Measurements from ENCODE around the gene ZNF280A.

ZNF280A gene

DNA sequence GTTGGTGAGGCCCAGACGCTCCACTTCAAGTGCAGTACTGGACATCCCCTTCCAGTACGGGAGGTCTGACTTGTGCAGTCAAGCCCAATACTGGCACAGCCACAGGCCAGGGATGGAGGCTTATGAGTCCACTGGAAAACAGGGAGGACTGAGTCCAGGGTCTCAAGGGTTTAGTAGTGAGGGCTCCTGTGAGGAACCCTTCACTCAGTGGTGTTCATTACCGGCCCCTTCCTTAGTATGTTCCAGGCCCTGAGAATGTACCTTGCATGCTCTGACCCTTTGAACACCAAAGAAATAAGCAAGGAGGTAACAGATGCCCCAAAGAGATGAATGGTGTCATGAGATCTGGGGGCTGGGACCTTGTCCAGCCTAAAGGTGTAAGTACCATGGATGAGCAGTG, 27.2 kb upstream of the ZNF280A start:
- H3K79me2 ChIP-seq (ENCODE audit: insufficient read depth, low read depth): no peaks in the 10 kb centered on the region
- H3K4me1 ChIP-seq (ENCODE audit: low read depth, poor library complexity, severe bottlenecking): no peaks in the 10 kb centered on the region
- no peaks in the 10 kb centered on the region for H3K27me3 ChIP-seq (ENCODE audit: insufficient read depth, low read depth)
- H4K20me1 ChIP-seq (ENCODE audit: insufficient read depth): no peaks in the 10 kb centered on the region
- H3K9ac ChIP-seq: no peak overlapping the region
- TF ChIP-seq CTCF (conservative IDR thresholded peaks at IDR 0.05; ENCODE audit: low read depth, low read length): no peak
- H3K4me2 ChIP-seq: no peak overlapping the region
- no peak overlapping the region for H3K27ac ChIP-seq
- no peak overlapping the region for H2AFZ ChIP-seq (ENCODE audit: low read depth)
- H3K4me3 ChIP-seq (IDR thresholded peaks at IDR 0.05; ENCODE audit: insufficient read depth, low read depth, low read length): no peak overlapping the region
- no peaks in the 10 kb centered on the region for H3K36me3 ChIP-seq (ENCODE audit: insufficient read depth)

GRCh38 chr22:22546490-22546889, 26.4 kb upstream of the ZNF280A start:
- H3K27me3 ChIP-seq (ENCODE audit: insufficient read depth, low read depth): no peaks in the 10 kb centered on the region
- no peaks in the 10 kb centered on the region for H3K4me1 ChIP-seq (ENCODE audit: low read depth, poor library complexity, severe bottlenecking)
- H3K79me2 ChIP-seq (ENCODE audit: insufficient read depth, low read depth): no peaks in the 10 kb centered on the region
- no peak overlapping the region for H2AFZ ChIP-seq (ENCODE audit: low read depth)
- no peaks in the 10 kb centered on the region for H4K20me1 ChIP-seq (ENCODE audit: insufficient read depth)
- H3K27ac ChIP-seq: no peak overlapping the region
- no peak overlapping the region for H3K4me2 ChIP-seq
- no peaks in the 10 kb centered on the region for H3K36me3 ChIP-seq (ENCODE audit: insufficient read depth)
- H3K4me3 ChIP-seq (IDR thresholded peaks at IDR 0.05; ENCODE audit: insufficient read depth, low read depth, low read length): no peak overlapping the region
- no peak overlapping the region for H3K9ac ChIP-seq
- no peak for TF ChIP-seq CTCF (conservative IDR thresholded peaks at IDR 0.05; ENCODE audit: low read depth, low read length)

DNA sequence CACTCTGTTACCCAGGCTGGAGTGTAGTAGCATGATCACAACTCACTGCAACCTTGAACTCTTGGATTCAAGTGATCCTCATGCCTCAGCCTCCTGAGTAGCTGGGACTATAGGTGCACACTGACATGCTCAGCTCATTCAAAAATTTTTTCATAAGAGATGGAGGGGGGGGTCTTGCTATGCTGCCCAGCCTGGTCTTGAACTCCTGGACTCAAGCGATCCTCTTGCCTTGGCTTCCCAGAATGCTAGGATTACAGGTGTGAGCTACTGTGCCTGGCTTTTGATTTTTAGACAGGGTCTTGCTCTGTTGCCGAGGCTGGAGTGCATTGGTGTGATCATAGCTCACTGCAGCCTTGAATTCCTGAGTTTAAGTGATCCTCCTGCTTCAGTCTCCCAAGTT, 25.0 kb upstream of the ZNF280A start:
- no peaks in the 10 kb centered on the region for H3K27me3 ChIP-seq (ENCODE audit: insufficient read depth, low read depth)
- no peak overlapping the region for H3K4me3 ChIP-seq (IDR thresholded peaks at IDR 0.05; ENCODE audit: insufficient read depth, low read depth, low read length)
- H3K4me1 ChIP-seq (ENCODE audit: low read depth, poor library complexity, severe bottlenecking): no peaks in the 10 kb centered on the region
- H3K4me2 ChIP-seq: no peak overlapping the region
- no peaks in the 10 kb centered on the region for H3K36me3 ChIP-seq (ENCODE audit: insufficient read depth)
- no peak for TF ChIP-seq CTCF (conservative IDR thresholded peaks at IDR 0.05; ENCODE audit: low read depth, low read length)
- no peak overlapping the region for H3K9ac ChIP-seq
- no peak overlapping the region for H3K27ac ChIP-seq
- no peaks in the 10 kb centered on the region for H3K79me2 ChIP-seq (ENCODE audit: insufficient read depth, low read depth)
- H2AFZ ChIP-seq (ENCODE audit: low read depth): no peak overlapping the region
- H4K20me1 ChIP-seq (ENCODE audit: insufficient read depth): no peaks in the 10 kb centered on the region

DNA sequence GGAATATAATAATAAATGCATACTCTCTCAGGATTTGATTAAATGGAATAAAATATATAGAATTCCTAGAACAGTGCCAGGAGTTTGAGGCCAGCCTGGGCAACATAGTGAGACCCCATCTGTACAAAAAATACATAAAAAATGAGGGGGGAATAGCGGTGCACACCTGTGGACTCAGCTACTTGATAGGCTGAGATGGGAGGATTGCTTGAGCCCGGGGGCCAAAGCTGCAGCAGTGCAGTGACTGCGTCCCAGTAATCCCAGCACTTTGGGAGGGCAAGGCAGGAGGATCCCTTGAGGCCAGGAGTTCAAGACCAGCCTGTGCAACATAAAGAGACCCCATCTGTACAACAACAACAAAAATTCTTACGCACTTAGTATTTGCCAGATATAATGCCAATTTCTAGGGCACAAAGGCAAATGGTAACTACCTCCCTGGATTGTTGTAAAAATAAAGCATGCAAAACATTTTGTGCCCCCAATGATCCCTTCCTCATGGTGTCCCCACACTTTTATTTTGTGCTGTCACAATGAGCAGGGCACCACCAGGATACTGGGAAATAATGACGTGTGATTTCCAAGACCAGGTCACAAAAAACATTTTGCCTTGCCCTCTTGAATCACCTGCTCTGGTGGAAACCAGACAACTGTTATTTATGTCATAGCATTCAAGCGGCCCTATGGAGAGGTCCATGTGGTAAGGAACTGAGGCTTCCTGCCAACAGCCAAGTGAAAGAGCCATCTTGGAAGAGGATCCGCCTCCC, 18.3 kb upstream of the ZNF280A start:
- Histone ChIP-seq H3K36me3 (ENCODE audit: insufficient read depth) (no peaks in the 10 kb centered on the region), H3K27me3 (ENCODE audit: insufficient read depth, low read depth) (no peaks in the 10 kb centered on the region), H3K27ac (no peak overlapping the region), H3K9ac (no peak overlapping the region), H3K4me3 (IDR thresholded peaks at IDR 0.05; ENCODE audit: insufficient read depth, low read depth, low read length) (no peak overlapping the region), H3K4me1 (ENCODE audit: low read depth, poor library complexity, severe bottlenecking) (no peaks in the 10 kb centered on the region), H3K4me2 (no peak overlapping the region), H3K79me2 (ENCODE audit: insufficient read depth, low read depth) (no peaks in the 10 kb centered on the region), H4K20me1 (ENCODE audit: insufficient read depth) (no peaks in the 10 kb centered on the region), H2AFZ (ENCODE audit: low read depth) (no peak overlapping the region)
- no peak for TF ChIP-seq CTCF (conservative IDR thresholded peaks at IDR 0.05; ENCODE audit: low read depth, low read length)
